T-cell (primary cell): ENCODE measurements around the gene CRYGD. TPM values are rescaled to one million over a fixed set of nuclear protein-coding genes. Genes with fewer than 3 reads are reported as not detected.

Experiments
- ATAC-seq, 4 experiments: fragments of 200-7000 bp in 3 of 4; fragments of 150-1000 bp in 1 of 4; cut with Tn5 transposase; replicated peaks in 1 of 4; 1 replicate in 3 of 4; 2 replicates in 1 of 4; pipeline ENCODE4 v1.10.0; 2021; ENCODE audit warnings: moderate library complexity in 3 of 4, mild to moderate bottlenecking in 2 of 4, moderate number of reproducible peaks in 1 of 4
- CTCF ChIA-PET, 2 donors: fragments of 300-600 bp; sonication (Branson Sonifier 250); formaldehyde crosslinking; loops; one replicate each; lab custom pipeline; 2022; ENCODE audit warnings: antibody characterized with exemption in 2 of 2; lab: Charles Lee
- POLR2A ChIA-PET, 2 donors: fragments of 300-600 bp; sonication (Branson Sonifier 250); formaldehyde crosslinking; loops; one replicate each; lab custom pipeline; 2022; ENCODE audit warnings: antibody characterized with exemption in 2 of 2; lab: Charles Lee
- DNase-seq, 35 experiments: peaks; one replicate each; pipeline versions ENCODE4 v3.0.0 to v3.0.0-alpha.2; 2013 to 2023
- H3K27ac ChIP-seq: one replicate; pipeline ENCODE4 v1.5.1; 2013; ENCODE audit warnings: low read length
- H3K27me3 ChIP-seq, 2 experiments: replicated peaks in 1 of 2; 1 replicate in 1 of 2; 2 replicates in 1 of 2; pipeline versions ENCODE4 v1.6.1 to v1.7.0; 2013; ENCODE audit warnings: low read length in 1 of 2, mixed read lengths in 1 of 2; ENCODE audit not compliant: control insufficient read depth in 2 of 2, insufficient read depth in 2 of 2; ENCODE audit errors: extremely low read depth in 1 of 2
- H3K36me3 ChIP-seq, 2 donors: 1 replicate in 1 of 2; 2 replicates in 1 of 2; pipeline versions ENCODE4 v1.6.1 to v1.7.0; 2013; ENCODE audit warnings: low read length in 1 of 2; ENCODE audit not compliant: control insufficient read depth in 2 of 2, insufficient read depth in 1 of 2; ENCODE audit errors: extremely low read depth in 1 of 2
- H3K4me1 ChIP-seq, 2 experiments: 1 replicate in 1 of 2; 2 replicates in 1 of 2; pipeline versions ENCODE4 v1.6.1 to v1.7.0; 2013; ENCODE audit warnings: low read length in 2 of 2, mixed read lengths in 1 of 2; ENCODE audit not compliant: insufficient read depth in 2 of 2, control insufficient read depth in 1 of 2; ENCODE audit errors: extremely low read depth in 1 of 2
- H3K4me3 ChIP-seq, 2 donors: 1 replicate in 1 of 2; 2 replicates in 1 of 2; pipeline versions ENCODE4 v1.5.1 to v1.7.0; 2013; ENCODE audit warnings: mild to moderate bottlenecking in 2 of 2, low read length in 1 of 2, moderate library complexity in 1 of 2; ENCODE audit not compliant: control insufficient read depth in 1 of 2; ENCODE audit errors: extremely low read depth in 1 of 2
- H3K9me3 ChIP-seq: 2 replicates; pipeline ENCODE4 v1.7.0; 2013
- H3K27ac Mint-ChIP-seq, 2 donors: one replicate each; pipeline ENCODE4 v1.8.0; 2020 to 2021; ENCODE audit warnings: mild to moderate bottlenecking in 2 of 2, mixed read lengths in 2 of 2
- H3K27me3 Mint-ChIP-seq, 2 donors: one replicate each; pipeline ENCODE4 v1.8.0; 2021 to 2022; ENCODE audit warnings: mixed read lengths in 2 of 2
- H3K36me3 Mint-ChIP-seq: one replicate; pipeline ENCODE4 v1.8.0; 2021; ENCODE audit warnings: mixed read lengths
- H3K4me1 Mint-ChIP-seq, 3 donors: one replicate each; pipeline ENCODE4 v1.8.0; 2020 to 2022; ENCODE audit warnings: mixed read lengths in 3 of 3, mild to moderate bottlenecking in 1 of 3
- H3K4me3 Mint-ChIP-seq, 3 donors: one replicate each; pipeline ENCODE4 v1.8.0; 2020 to 2022; ENCODE audit warnings: mild to moderate bottlenecking in 3 of 3, mixed read lengths in 3 of 3, moderate library complexity in 3 of 3
- H3K9me3 Mint-ChIP-seq, 3 donors: one replicate each; pipeline ENCODE4 v1.8.0; 2020 to 2022; ENCODE audit warnings: mixed read lengths in 3 of 3
- WGBS: methylation state at CpG from one replicate; pipeline ENCODE4 v1.1.5; 2013; ENCODE audit warnings: missing lambda C conversion rate; ENCODE audit not compliant: insufficient coverage; 5-methylcytosine and 5-hydroxymethylcytosine counted together
- total RNA-seq, 35 experiments: library from RNA in 6 of 35; stranded (reverse) in 6 of 35; fragments of 120-200 nt in 1 of 35; gene quantifications; one replicate each; pipeline versions ENCODE4 v1.2.1 to v1.2.4 and lab custom pipeline; 2013 to 2026

The CRYGD gene
- total RNA-seq, 5 donors from 2014 or later (not counting 1 experiment from before 2014, with no cell fraction given): not detected

- ATAC-seq (no peak), DNase-seq (no peak)
- Mint-ChIP-seq H3K4me1 (peaks cover 23 to 29% (median 26%) of the 10 kb centered on the region in 3 donors), H3K36me3 (no peaks in the 10 kb centered on the region), H3K27ac (no peak overlapping the region), H3K27me3 (peaks cover 0 to 5% of the 10 kb centered on the region in 2 donors), H3K4me3 (no peak overlapping the region), H3K9me3 (no peaks in the 10 kb centered on the region)
- Histone ChIP-seq H3K4me3 (no peak overlapping the region), H3K9me3 (no peaks in the 10 kb centered on the region), H3K4me1 (peaks cover 0 to 2% of the 10 kb centered on the region in 2 experiments), H3K36me3 (no peaks in the 10 kb centered on the region), H3K27me3 (peaks cover 0 to 2% of the 10 kb centered on the region in 2 experiments), H3K27ac (no peak overlapping the region)
- ChIA-PET CTCF (interaction anchor here in 1 of 2 donors (0.6 kb wide), 1 partner anchor 1411 kb away, joined by 3 read pairs; no protein-coding TSS in a partner anchor), POLR2A (interaction anchor here in 1 of 2 donors (0.5 to 0.6 kb wide), 2 partner anchors 69 to 1651 kb away, joined by 3 to 11 read pairs; no protein-coding TSS in a partner anchor)
- 100% methylated on average over 1 of the region's 3 CpGs for WGBS
These were observed 27.0 kb downstream of the CRYGD start for GRCh38 chr2:208097313-208097712.

GRCh38 chr2:208096080-208096479 is 28.2 kb downstream of the CRYGD start:
- WGBS: 92% methylated on average over 2 of the region's 3 CpGs
- POLR2A ChIA-PET: no interaction called here

GRCh38 chr2:208093128-208093527 is 31.2 kb downstream of the CRYGD start:
- Histone ChIP-seq H3K36me3 (no peaks in the 10 kb centered on the region), H3K27ac (no peak overlapping the region), H3K27me3 (peaks cover 0 to 2% of the 10 kb centered on the region in 2 experiments), H3K9me3 (no peaks in the 10 kb centered on the region), H3K4me3 (no peak overlapping the region), H3K4me1 (no peaks in the 10 kb centered on the region)
- Mint-ChIP-seq H3K4me1 (no peaks in the 10 kb centered on the region), H3K9me3 (peaks cover 0 to 4% (median 3%) of the 10 kb centered on the region in 3 donors), H3K27ac (no peak overlapping the region), H3K36me3 (no peaks in the 10 kb centered on the region), H3K4me3 (no peak overlapping the region), H3K27me3 (no peaks in the 10 kb centered on the region)
- no peak for DNase-seq
- ChIA-PET POLR2A (no interaction called here), CTCF (no interaction called here)
- ATAC-seq: no peak

More at GRCh38 chr2:208096080-208096479, 28.2 kb downstream of the CRYGD start:
- Mint-ChIP-seq H3K9me3 (no peaks in the 10 kb centered on the region), H3K27ac (no peak overlapping the region), H3K4me3 (no peak overlapping the region), H3K4me1 (peaks cover 13 to 19% (median 16%) of the 10 kb centered on the region in 3 donors), H3K27me3 (peaks cover 0 to 5% of the 10 kb centered on the region in 2 donors), H3K36me3 (no peaks in the 10 kb centered on the region)
- Histone ChIP-seq H3K9me3 (no peaks in the 10 kb centered on the region), H3K4me1 (peaks cover 0 to 2% of the 10 kb centered on the region in 2 experiments), H3K27ac (no peak overlapping the region), H3K4me3 (no peak overlapping the region), H3K36me3 (no peaks in the 10 kb centered on the region), H3K27me3 (peaks cover 0 to 2% of the 10 kb centered on the region in 2 experiments)
- CTCF ChIA-PET: no interaction called here
- ATAC-seq (no peak), DNase-seq (no peak)

DNA sequence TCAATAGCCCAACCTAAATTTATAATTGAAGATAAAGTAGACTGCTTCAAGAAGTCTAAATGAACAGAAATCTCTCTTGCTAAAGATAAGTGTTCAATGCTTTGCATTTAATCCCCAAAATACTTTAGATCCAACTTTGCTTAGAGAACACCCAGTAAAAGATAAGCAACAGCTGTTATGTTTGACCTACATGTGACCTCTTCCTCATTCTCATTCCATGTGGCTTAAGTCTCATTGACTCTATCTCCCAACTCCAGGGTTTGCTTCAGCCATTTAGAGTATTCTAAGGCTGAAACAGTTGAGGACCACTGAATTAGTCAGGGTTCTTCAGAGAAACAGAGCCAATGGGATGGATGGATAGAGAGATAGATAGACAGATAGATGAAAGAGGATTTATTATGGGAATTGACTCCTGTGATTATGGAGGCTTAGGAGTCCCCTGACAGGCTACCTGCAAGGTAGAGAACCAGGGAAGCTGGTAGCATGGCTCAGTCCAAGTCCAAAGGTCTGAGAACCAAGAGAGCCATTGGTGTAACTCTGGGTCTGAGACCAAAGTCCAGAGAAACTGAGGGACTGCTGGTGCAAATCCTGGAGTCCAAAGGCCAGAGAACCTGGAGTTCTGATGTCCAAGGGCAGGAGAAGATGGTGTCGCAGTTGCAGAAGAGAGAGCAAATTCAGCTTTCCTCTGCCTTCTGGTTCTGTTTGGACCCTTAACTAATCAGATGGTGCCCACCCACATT is 32.1 kb downstream of the CRYGD start:
- ChIA-PET CTCF (no interaction called here), POLR2A (no interaction called here)
- Mint-ChIP-seq H3K9me3 (peaks cover 0 to 4% (median 3%) of the 10 kb centered on the region in 3 donors), H3K36me3 (no peaks in the 10 kb centered on the region), H3K27me3 (no peaks in the 10 kb centered on the region), H3K27ac (no peak overlapping the region), H3K4me1 (no peaks in the 10 kb centered on the region), H3K4me3 (no peak overlapping the region)
- no peaks in the 10 kb centered on the region for H3K36me3 ChIP-seq
- ATAC-seq: no peak
- H3K9me3 ChIP-seq: no peaks in the 10 kb centered on the region
- no peaks in the 10 kb centered on the region for H3K4me1 ChIP-seq
- no peaks in the 10 kb centered on the region for H3K27me3 ChIP-seq
- H3K27ac ChIP-seq: no peak overlapping the region
- no peak for DNase-seq
- WGBS: no CpG with 5 or more reads among the region's 1 CpG
- no peak overlapping the region for H3K4me3 ChIP-seq

DNA sequence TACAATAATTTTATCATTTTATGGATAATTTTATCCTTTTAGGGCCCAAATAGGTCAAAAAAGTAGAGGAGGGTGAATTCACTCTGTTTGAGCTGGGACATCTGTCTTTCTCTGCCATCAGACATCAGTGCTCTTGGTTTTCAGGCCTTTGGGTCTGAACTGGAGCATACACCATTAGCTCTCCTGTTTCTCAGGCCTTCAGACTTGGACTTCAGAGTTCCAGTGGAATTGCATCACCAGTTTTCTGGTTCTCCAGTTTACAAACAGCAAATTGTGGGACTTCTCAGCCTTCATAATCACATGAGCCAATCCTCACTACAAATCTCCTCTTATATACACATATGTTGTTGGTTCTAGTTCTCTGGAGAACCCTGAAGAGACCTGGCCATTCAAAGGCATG is 33.9 kb downstream of the CRYGD start:
- Histone ChIP-seq H3K9me3 (no peaks in the 10 kb centered on the region), H3K4me1 (no peaks in the 10 kb centered on the region), H3K27ac (no peak overlapping the region), H3K4me3 (no peak overlapping the region), H3K27me3 (no peaks in the 10 kb centered on the region), H3K36me3 (no peaks in the 10 kb centered on the region)
- Mint-ChIP-seq H3K4me1 (no peaks in the 10 kb centered on the region), H3K9me3 (peaks cover 0 to 4% (median 3%) of the 10 kb centered on the region in 3 donors), H3K27me3 (no peaks in the 10 kb centered on the region), H3K4me3 (no peak overlapping the region), H3K36me3 (no peaks in the 10 kb centered on the region), H3K27ac (no peak overlapping the region)
- ATAC-seq: no peak
- POLR2A ChIA-PET: no interaction called here
- no peak for DNase-seq
- CTCF ChIA-PET: interaction anchor here in 1 of 2 donors (0.6 kb wide), 1 partner anchor 71 kb away, joined by 3 read pairs; no protein-coding TSS in a partner anchor

DNA sequence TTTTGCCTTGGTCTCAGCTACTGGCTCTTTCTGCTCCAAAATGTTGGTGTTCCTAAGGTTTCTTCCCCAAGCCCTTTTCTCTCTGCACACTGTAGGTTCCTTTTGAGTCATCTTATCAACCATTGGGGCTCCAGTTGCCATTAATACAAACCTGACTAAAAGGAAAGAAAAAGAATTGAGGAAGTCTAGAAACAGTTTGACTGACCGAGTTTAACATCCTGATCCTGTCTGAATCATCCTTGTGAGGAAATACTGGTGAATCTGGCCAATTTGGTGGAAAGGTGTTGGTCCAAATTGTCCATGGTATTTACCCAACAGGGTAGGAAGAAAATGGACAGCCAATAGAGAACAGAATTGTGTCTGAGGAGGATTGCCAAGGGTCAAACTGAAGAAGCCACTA is 38.3 kb downstream of the CRYGD start:
- no peaks in the 10 kb centered on the region for H3K9me3 ChIP-seq
- DNase-seq (no peak), ATAC-seq (no peak)
- H3K4me3 ChIP-seq: no peak overlapping the region
- H3K4me1 ChIP-seq: no peaks in the 10 kb centered on the region
- no peaks in the 10 kb centered on the region for H3K36me3 Mint-ChIP-seq
- no peaks in the 10 kb centered on the region for H3K36me3 ChIP-seq
- no peak overlapping the region for H3K27ac ChIP-seq
- WGBS: 0% methylated on average over 1 of the region's 1 CpG
- peaks cover 0 to 4% (median 3%) of the 10 kb centered on the region in 3 donors for H3K9me3 Mint-ChIP-seq
- H3K4me3 Mint-ChIP-seq: no peak overlapping the region
- no peaks in the 10 kb centered on the region for H3K4me1 Mint-ChIP-seq
- no peaks in the 10 kb centered on the region for H3K27me3 ChIP-seq
- ChIA-PET CTCF (no interaction called here), POLR2A (no interaction called here)
- no peak overlapping the region for H3K27ac Mint-ChIP-seq
- H3K27me3 Mint-ChIP-seq: peaks cover 3 to 4% of the 10 kb centered on the region in 2 donors
